Lower lobe of right lung (tissue), 2 donors: ENCODE measurements around the gene DNAJB7. TPM values are rescaled to one million over a fixed set of nuclear protein-coding genes. Genes with fewer than 3 reads are reported as not detected.
A peak's percentile ranks its signal among the peaks of the same experiment; 100 is the strongest.
"Not testable (repeated sequence)": the region's sequence is repeated elsewhere in the genome, so short reads cannot be mapped to it uniquely, and the experiment has no call there.

Source experiments
- ATAC-seq, 2 donors: fragments of 200-7000 bp; cut with Tn5 transposase; one replicate each; pipeline ENCODE4 v1.9.1; 2020 to 2022; ENCODE audit warnings: mild to moderate bottlenecking in 2 of 2, moderate library complexity in 2 of 2
- DNase-seq: peaks from one replicate; pipeline ENCODE4 v3.0.0-alpha.2; 2020
- H3K27ac ChIP-seq: fragments of 200-600 bp; one replicate; pipeline ENCODE4 v1.8.0; 2022
- H3K27me3 ChIP-seq: fragments of 200-600 bp; one replicate; pipeline ENCODE4 v1.8.0; 2022; ENCODE audit warnings: low read depth
- H3K36me3 ChIP-seq: fragments of 200-600 bp; one replicate; pipeline ENCODE4 v1.8.0; 2022; ENCODE audit warnings: mild to moderate bottlenecking
- H3K4me1 ChIP-seq: fragments of 200-600 bp; one replicate; pipeline ENCODE4 v1.8.0; 2022
- H3K4me3 ChIP-seq: fragments of 200-600 bp; one replicate; pipeline ENCODE4 v1.8.0; 2022; ENCODE audit warnings: mild to moderate bottlenecking
- H3K9me3 ChIP-seq: fragments of 200-600 bp; one replicate; pipeline ENCODE4 v1.8.0; 2022
- intact Hi-C: fragments of 100-400 bp; cut with DNase I; formaldehyde crosslinking; loops from one replicate; pipeline ENCODE4 v1.11.0; 2022
- total RNA-seq: library from RNA; stranded (reverse); fragmentation: NEBNext Ultra II Directional; extraction: Animal tissue kit (Norgen Biotek cat#: 25700); gene quantifications from one replicate; pipeline ENCODE4 v1.2.1, GENCODE V29; 2021
- TF ChIP-seq, protein P1 (sequence below): fragments of 200-600 bp; IDR thresholded peaks from one replicate; pipeline ENCODE4 v1.8.0; 2022; ENCODE audit warnings: antibody characterized with exemption, mild to moderate bottlenecking
- donor health status: DM: no; HTN: yes; CAD: no; lungs with severe emphysema.

The DNAJB7 gene
- total RNA-seq, 1 donor from 2014 or later = not detected

GRCh38 chr22:40855979-40856512 lies 5.9 kb downstream of the DNAJB7 start:
- peaks cover 47% of the 10 kb centered on the region for H3K4me1 ChIP-seq
- TF ChIP-seq, protein P1, sequence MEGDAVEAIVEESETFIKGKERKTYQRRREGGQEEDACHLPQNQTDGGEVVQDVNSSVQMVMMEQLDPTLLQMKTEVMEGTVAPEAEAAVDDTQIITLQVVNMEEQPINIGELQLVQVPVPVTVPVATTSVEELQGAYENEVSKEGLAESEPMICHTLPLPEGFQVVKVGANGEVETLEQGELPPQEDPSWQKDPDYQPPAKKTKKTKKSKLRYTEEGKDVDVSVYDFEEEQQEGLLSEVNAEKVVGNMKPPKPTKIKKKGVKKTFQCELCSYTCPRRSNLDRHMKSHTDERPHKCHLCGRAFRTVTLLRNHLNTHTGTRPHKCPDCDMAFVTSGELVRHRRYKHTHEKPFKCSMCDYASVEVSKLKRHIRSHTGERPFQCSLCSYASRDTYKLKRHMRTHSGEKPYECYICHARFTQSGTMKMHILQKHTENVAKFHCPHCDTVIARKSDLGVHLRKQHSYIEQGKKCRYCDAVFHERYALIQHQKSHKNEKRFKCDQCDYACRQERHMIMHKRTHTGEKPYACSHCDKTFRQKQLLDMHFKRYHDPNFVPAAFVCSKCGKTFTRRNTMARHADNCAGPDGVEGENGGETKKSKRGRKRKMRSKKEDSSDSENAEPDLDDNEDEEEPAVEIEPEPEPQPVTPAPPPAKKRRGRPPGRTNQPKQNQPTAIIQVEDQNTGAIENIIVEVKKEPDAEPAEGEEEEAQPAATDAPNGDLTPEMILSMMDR = no peak

DNA sequence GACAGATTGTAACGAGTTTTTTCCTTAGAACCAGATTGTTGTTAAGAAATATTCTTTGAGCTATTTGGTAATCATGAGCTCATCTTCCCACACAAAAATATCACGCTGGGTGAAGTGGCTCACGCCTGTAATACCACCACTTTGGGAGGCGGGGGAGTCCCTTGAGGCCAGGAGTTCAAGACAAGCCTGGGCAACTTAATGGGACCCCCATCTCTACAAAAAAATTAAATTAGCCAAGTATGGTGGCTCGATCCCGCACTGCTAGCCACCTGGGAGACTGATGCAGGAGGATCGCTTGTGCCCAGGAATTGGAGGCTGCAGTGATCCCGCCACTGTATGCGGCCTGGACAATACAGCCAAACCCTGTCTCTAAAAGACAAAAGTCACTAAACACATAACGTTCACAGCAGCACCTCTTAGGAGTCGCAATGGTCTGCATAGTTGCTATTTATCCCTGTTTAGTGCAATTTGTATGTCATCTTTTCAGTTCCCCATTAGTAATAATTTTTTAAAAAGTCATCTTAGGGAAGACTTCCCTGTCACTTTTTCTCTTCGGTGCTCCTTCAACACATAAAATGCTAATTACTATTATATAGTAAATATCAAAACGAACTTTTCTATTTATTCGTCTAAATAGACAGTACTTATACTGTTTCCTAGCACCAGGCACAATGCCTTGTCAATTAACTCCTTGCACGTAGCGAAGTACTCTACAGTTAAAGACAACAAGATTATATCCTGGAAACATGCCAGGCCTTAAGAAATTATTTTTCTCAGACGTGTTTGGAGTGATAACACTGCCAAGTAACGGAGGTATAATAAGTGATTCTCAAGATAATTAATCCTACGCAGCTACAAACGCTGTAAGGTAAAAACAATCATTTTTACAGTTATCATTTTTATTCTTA lies 6.6 kb downstream of the DNAJB7 start:
- TF ChIP-seq, protein P1 = no peak
- Histone ChIP-seq H3K4me1 (peaks cover 47% of the 10 kb centered on the region), H3K36me3 (peaks cover 4% of the 10 kb centered on the region), H3K27ac (peak overlapping the region; percentile 94), H3K4me3 (peak overlapping the region; percentile 89), H3K9me3 (no peaks in the 10 kb centered on the region), H3K27me3 (no peaks in the 10 kb centered on the region)
- no peak for ATAC-seq
- intact Hi-C loops = no loop called here
- DNase-seq = no peak

More at GRCh38 chr22:40855979-40856512, 5.9 kb downstream of the DNAJB7 start:
- H3K9me3 ChIP-seq = no peaks in the 10 kb centered on the region
- intact Hi-C loops = no loop called here
- no peak for DNase-seq
- H3K27me3 ChIP-seq = no peaks in the 10 kb centered on the region
- no peaks in the 10 kb centered on the region for H3K36me3 ChIP-seq
- H3K4me3 ChIP-seq = peak overlapping the region; percentile 89
- H3K27ac ChIP-seq = peak overlapping the region; percentile 94
- ATAC-seq = peak; percentile 47 to 49

DNA sequence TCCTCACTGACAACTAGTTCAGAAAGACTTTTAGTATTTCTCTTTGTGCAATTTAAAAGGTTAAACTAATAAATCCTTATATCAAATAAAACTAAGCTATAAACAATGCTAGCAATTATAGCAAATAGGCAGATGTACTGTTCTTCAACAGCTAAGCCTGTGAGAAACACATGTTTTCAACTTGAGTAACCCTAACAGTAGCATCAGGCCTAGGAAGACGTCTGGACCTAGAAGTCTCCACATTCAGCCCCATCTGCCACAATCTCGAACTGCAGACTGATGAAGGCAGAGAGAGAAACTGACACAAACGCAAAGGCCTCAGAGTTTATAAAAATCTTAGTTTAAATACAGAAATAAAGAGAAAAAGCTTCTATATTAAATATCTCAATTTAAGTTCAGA lies 8.0 kb downstream of the DNAJB7 start:
- no peak for ATAC-seq
- intact Hi-C loops = no loop called here
- TF ChIP-seq, protein P1 = no peak
- H3K4me3 ChIP-seq = peak overlapping the region; percentile 89
- no peaks in the 10 kb centered on the region for H3K9me3 ChIP-seq
- H3K27ac ChIP-seq = no peak overlapping the region
- DNase-seq = no peak
- peaks cover 17% of the 10 kb centered on the region for H3K36me3 ChIP-seq
- H3K27me3 ChIP-seq = no peaks in the 10 kb centered on the region
- H3K4me1 ChIP-seq = peaks cover 47% of the 10 kb centered on the region

- Histone ChIP-seq H3K4me3 (no peak overlapping the region), H3K9me3 (no peaks in the 10 kb centered on the region), H3K27ac (no peak overlapping the region), H3K4me1 (peaks cover 42% of the 10 kb centered on the region), H3K36me3 (peaks cover 24% of the 10 kb centered on the region), H3K27me3 (no peaks in the 10 kb centered on the region)
- ATAC-seq = no peak
- intact Hi-C loops = no loop called here
- DNase-seq = no peak
- TF ChIP-seq, protein P1 = no peak
Observed at GRCh38 chr22:40853333-40853732, 8.6 kb downstream of the DNAJB7 start.

- intact Hi-C loops, H3K27ac ChIP-seq, DNase-seq, H3K4me3 ChIP-seq, H3K27me3 ChIP-seq, H3K9me3 ChIP-seq, ATAC-seq, H3K4me1 ChIP-seq: not testable (repeated sequence)
- H3K36me3 ChIP-seq = peaks cover 99% of the 10 kb centered on the region
Observed at GRCh38 chr22:40845816-40846215, 16.1 kb downstream of the DNAJB7 start.

- no peak for DNase-seq
- no peak for ATAC-seq
- Histone ChIP-seq H3K27ac (no peak overlapping the region), H3K4me1 (no peaks in the 10 kb centered on the region), H3K36me3 (peaks cover 100% of the 10 kb centered on the region), H3K27me3 (no peaks in the 10 kb centered on the region), H3K9me3 (no peaks in the 10 kb centered on the region), H3K4me3 (no peak overlapping the region)
- intact Hi-C loops = no loop called here
- TF ChIP-seq, protein P1 = no peak
Observed at GRCh38 chr22:40844951-40845350, 17.0 kb downstream of the DNAJB7 start.
